WTC11 (cell line): ENCODE results near the gene DUOX1. TPM values are rescaled to one million over a fixed set of nuclear protein-coding genes. Genes with fewer than 3 reads are reported as not detected.

ENCODE experiments used
- ATAC-seq: fragments of 200-7000 bp; cut with Tn5 transposase; 2 replicates; pipeline ENCODE4 v1.10.0; 2021; ENCODE audit warnings: mild to moderate bottlenecking, moderate library complexity
- CTCF ChIA-PET: fragments of 300-600 bp; sonication (Branson Sonifier 250); formaldehyde crosslinking; loops from one replicate; lab custom pipeline; 2021; ENCODE audit warnings: antibody characterized with exemption; lab: Charles Lee
- POLR2A ChIA-PET: fragments of 350-600 bp; sonication (Branson Sonifier 250); formaldehyde crosslinking; loops from one replicate; lab custom pipeline; 2021; ENCODE audit warnings: antibody characterized with exemption; lab: Charles Lee
- DNase-seq: peaks from one replicate; pipeline ENCODE4 v3.0.0; 2021; ENCODE audit warnings: low spot score
- H3K27ac Mint-ChIP-seq: 2 replicates; pipeline ENCODE4 v1.8.0; 2021; ENCODE audit warnings: mixed read lengths
- H3K27me3 Mint-ChIP-seq: 2 replicates; pipeline ENCODE4 v1.8.0; 2021; ENCODE audit warnings: low read depth, mild to moderate bottlenecking, moderate library complexity, mixed read lengths
- H3K36me3 Mint-ChIP-seq: 2 replicates; pipeline ENCODE4 v1.8.0; 2021; ENCODE audit warnings: mixed read lengths
- H3K4me1 Mint-ChIP-seq: 2 replicates; pipeline ENCODE4 v1.8.0; 2022; ENCODE audit warnings: mixed read lengths
- H3K4me3 Mint-ChIP-seq: 2 replicates; pipeline ENCODE4 v1.8.0; 2021; ENCODE audit warnings: mild to moderate bottlenecking, moderate library complexity, mixed read lengths
- H3K9me3 Mint-ChIP-seq: 2 replicates; pipeline ENCODE4 v1.8.0; 2021; ENCODE audit warnings: mixed read lengths
- ELF4 ChIP-seq: sonication (generic); formaldehyde crosslinking; IDR thresholded peaks from 2 replicates; pipeline ENCODE4 v1.8.1; 2022; ENCODE audit warnings: low read depth, mild to moderate bottlenecking, moderate library complexity, missing genetic modification reagents
- ETV6 ChIP-seq: sonication (generic); formaldehyde crosslinking; IDR thresholded peaks from 2 replicates; pipeline ENCODE4 v1.8.1; 2022; ENCODE audit warnings: mild to moderate bottlenecking, missing genetic modification reagents
- FOXJ3 ChIP-seq: sonication (generic); formaldehyde crosslinking; IDR thresholded peaks from 2 replicates; pipeline ENCODE4 v1.9.0; 2021; ENCODE audit warnings: missing genetic modification reagents, mild to moderate bottlenecking, borderline replicate concordance
- NR1H2 ChIP-seq: sonication (generic); formaldehyde crosslinking; IDR thresholded peaks from 2 replicates; pipeline ENCODE4 v1.9.0; 2021; ENCODE audit warnings: mild to moderate bottlenecking, moderate library complexity, missing genetic modification reagents
- SMAD3 ChIP-seq: sonication (generic); formaldehyde crosslinking; IDR thresholded peaks from 2 replicates; pipeline ENCODE4 v1.8.0; 2022; ENCODE audit warnings: missing genetic modification reagents, mild to moderate bottlenecking, borderline replicate concordance
- SMAD4 ChIP-seq: sonication (generic); formaldehyde crosslinking; IDR thresholded peaks from 2 replicates; pipeline ENCODE4 v1.8.0; 2022; ENCODE audit warnings: mild to moderate bottlenecking, missing genetic modification reagents
- SP1 ChIP-seq: sonication (generic); formaldehyde crosslinking; conservative IDR thresholded peaks from 2 replicates; pipeline ENCODE4 v1.8.1; 2022; ENCODE audit warnings: missing genetic modification reagents
- TEAD1 ChIP-seq: sonication (generic); formaldehyde crosslinking; IDR thresholded peaks from 2 replicates; pipeline ENCODE4 v1.8.0; 2022; ENCODE audit warnings: mild to moderate bottlenecking, missing genetic modification reagents
- USF2 ChIP-seq: sonication (generic); formaldehyde crosslinking; IDR thresholded peaks from 2 replicates; pipeline ENCODE4 v1.8.1; 2023; ENCODE audit warnings: mild to moderate bottlenecking, missing genetic modification reagents, moderate library complexity
- ZNF138 ChIP-seq: sonication (generic); formaldehyde crosslinking; conservative IDR thresholded peaks from 2 replicates; pipeline ENCODE4 v1.8.1; 2022; ENCODE audit warnings: mild to moderate bottlenecking, moderate library complexity, missing genetic modification reagents
- ZNF281 ChIP-seq: sonication (generic); formaldehyde crosslinking; IDR thresholded peaks from 2 replicates; pipeline ENCODE4 v1.8.0; 2023; ENCODE audit warnings: mild to moderate bottlenecking, missing genetic modification reagents
- ZNF317 ChIP-seq: sonication (generic); formaldehyde crosslinking; IDR thresholded peaks from 2 replicates; pipeline ENCODE4 v1.8.1; 2023; ENCODE audit warnings: low read depth, mild to moderate bottlenecking, moderate library complexity, missing genetic modification reagents, borderline replicate concordance
- total RNA-seq: library from RNA; stranded (reverse); gene quantifications from 3 replicates; pipeline ENCODE4 v1.2.3, GENCODE V29; 2021
- TF ChIP-seq, protein P1 (sequence below): sonication (generic); formaldehyde crosslinking; IDR thresholded peaks from 2 replicates; pipeline ENCODE4 v1.8.0; 2022; ENCODE audit warnings: mild to moderate bottlenecking, missing genetic modification reagents
- TF ChIP-seq, protein P2 (sequence below): sonication (generic); formaldehyde crosslinking; IDR thresholded peaks from 2 replicates; pipeline ENCODE4 v1.8.1; 2022; ENCODE audit warnings: mild to moderate bottlenecking, missing genetic modification reagents, moderate library complexity, borderline replicate concordance
- TF ChIP-seq, protein P3 (sequence below): fragments of 200-600 bp; IDR thresholded peaks from 2 replicates; pipeline ENCODE4 v1.8.0; 2022; ENCODE audit warnings: antibody characterized with exemption

DUOX1 gene
- total RNA-seq, 1 experiment from 2014 or later = 1.3 TPM

DNA sequence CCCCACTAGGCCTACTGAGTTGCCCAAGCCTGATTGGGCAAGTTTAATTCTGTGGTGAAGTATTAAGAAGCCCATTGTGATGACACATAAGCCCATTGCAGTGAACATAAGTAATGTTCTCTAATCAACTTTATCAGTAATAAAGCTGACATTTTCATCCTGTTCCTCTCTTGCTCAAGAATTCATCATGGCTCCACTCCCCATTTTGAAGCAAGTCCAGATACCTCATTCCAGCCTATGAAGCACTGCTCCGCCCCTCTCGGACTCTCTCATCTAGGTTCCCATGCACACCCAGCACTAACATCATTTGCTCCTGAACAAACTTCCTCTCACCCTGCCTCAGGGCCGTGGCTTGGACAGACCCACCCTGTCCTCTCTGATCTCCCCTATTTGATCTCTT is 47.5 kb downstream of the DUOX1 start:
- CTCF ChIA-PET = interaction anchor here (2.3 kb wide), 1 partner anchor 14 kb away, joined by 9 read pairs; no protein-coding TSS in a partner anchor
- DNase-seq (no peak), ATAC-seq (no peak)
- TF ChIP-seq USF2 (no peak), FOXJ3 (CRISPR knock-in tag) (no peak), ZNF317 (CRISPR knock-in tag) (no peak), SP1 (no peak), ETV6 (CRISPR knock-in tag) (no peak), SMAD4 (CRISPR knock-in tag) (no peak), NR1H2 (CRISPR knock-in tag) (no peak), ELF4 (CRISPR knock-in tag) (no peak), SMAD3 (no peak), ZNF281 (CRISPR knock-in tag) (no peak)
- TF ChIP-seq, protein P1, sequence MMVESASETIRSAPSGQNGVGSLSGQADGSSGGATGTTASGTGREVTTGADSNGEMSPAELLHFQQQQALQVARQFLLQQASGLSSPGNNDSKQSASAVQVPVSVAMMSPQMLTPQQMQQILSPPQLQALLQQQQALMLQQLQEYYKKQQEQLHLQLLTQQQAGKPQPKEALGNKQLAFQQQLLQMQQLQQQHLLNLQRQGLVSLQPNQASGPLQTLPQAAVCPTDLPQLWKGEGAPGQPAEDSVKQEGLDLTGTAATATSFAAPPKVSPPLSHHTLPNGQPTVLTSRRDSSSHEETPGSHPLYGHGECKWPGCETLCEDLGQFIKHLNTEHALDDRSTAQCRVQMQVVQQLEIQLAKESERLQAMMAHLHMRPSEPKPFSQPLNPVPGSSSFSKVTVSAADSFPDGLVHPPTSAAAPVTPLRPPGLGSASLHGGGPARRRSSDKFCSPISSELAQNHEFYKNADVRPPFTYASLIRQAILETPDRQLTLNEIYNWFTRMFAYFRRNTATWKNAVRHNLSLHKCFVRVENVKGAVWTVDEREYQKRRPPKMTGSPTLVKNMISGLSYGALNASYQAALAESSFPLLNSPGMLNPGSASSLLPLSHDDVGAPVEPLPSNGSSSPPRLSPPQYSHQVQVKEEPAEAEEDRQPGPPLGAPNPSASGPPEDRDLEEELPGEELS (CRISPR knock-in tag) = no peak
- TF ChIP-seq, protein P2, sequence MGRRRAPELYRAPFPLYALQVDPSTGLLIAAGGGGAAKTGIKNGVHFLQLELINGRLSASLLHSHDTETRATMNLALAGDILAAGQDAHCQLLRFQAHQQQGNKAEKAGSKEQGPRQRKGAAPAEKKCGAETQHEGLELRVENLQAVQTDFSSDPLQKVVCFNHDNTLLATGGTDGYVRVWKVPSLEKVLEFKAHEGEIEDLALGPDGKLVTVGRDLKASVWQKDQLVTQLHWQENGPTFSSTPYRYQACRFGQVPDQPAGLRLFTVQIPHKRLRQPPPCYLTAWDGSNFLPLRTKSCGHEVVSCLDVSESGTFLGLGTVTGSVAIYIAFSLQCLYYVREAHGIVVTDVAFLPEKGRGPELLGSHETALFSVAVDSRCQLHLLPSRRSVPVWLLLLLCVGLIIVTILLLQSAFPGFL (CRISPR knock-in tag) = no peak
- Mint-ChIP-seq H3K27ac (no peak overlapping the region), H3K27me3 (no peaks in the 10 kb centered on the region; the same call in 1 of the 2 replicates), H3K9me3 (no peaks in the 10 kb centered on the region), H3K4me3 (no peak overlapping the region), H3K4me1 (peaks cover 24% of the 10 kb centered on the region), H3K36me3 (peaks cover 38% of the 10 kb centered on the region)
- POLR2A ChIA-PET = interaction anchor here (0.6 kb wide), 1 partner anchor 134 kb away, joined by 4 read pairs; no protein-coding TSS in a partner anchor

GRCh38 chr15:45179221-45179985 is 49.6 kb downstream of the DUOX1 start:
- no peaks in the 10 kb centered on the region for H3K9me3 Mint-ChIP-seq
- ChIA-PET POLR2A (interaction anchor here (1.0 kb wide), 1 partner anchor 11 kb away, joined by 3 read pairs; no protein-coding TSS in a partner anchor), CTCF (interaction anchor here (0.6 to 4.3 kb wide), 12 partner anchors 9 to 74 kb away, joined by 3 to 34 read pairs (median 5); partner anchors contain the start of gene SHF)
- peaks cover 34% of the 10 kb centered on the region for H3K36me3 Mint-ChIP-seq
- H3K4me1 Mint-ChIP-seq = peaks cover 41% of the 10 kb centered on the region
- DNase-seq (peak; percentile 72), ATAC-seq (peak; percentile 70)
- no peaks in the 10 kb centered on the region; the same call in 1 of the 2 replicates for H3K27me3 Mint-ChIP-seq
- no peak overlapping the region for H3K27ac Mint-ChIP-seq
- TF ChIP-seq, protein P3, sequence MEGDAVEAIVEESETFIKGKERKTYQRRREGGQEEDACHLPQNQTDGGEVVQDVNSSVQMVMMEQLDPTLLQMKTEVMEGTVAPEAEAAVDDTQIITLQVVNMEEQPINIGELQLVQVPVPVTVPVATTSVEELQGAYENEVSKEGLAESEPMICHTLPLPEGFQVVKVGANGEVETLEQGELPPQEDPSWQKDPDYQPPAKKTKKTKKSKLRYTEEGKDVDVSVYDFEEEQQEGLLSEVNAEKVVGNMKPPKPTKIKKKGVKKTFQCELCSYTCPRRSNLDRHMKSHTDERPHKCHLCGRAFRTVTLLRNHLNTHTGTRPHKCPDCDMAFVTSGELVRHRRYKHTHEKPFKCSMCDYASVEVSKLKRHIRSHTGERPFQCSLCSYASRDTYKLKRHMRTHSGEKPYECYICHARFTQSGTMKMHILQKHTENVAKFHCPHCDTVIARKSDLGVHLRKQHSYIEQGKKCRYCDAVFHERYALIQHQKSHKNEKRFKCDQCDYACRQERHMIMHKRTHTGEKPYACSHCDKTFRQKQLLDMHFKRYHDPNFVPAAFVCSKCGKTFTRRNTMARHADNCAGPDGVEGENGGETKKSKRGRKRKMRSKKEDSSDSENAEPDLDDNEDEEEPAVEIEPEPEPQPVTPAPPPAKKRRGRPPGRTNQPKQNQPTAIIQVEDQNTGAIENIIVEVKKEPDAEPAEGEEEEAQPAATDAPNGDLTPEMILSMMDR = peak; percentile 61; the same call in 1 of the 2 replicates
- TF ChIP-seq TEAD1 (0 out of 2 replicates have a peak, but pooled peaks have one; percentile 23), ZNF138 (no peak)
- TF ChIP-seq, all 79 proteins: peak for 2
- no peak overlapping the region for H3K4me3 Mint-ChIP-seq
